Prostate gland (tissue), 2 donors: ENCODE data around the gene NECTIN1. TPM values are rescaled to one million over a fixed set of nuclear protein-coding genes. Genes with fewer than 3 reads are reported as not detected.

ENCODE experiments used
- DNase-seq: peaks from one replicate; pipeline ENCODE4 v3.0.0-alpha.2; 2019; ENCODE audit warnings: low spot score
- H3K27ac ChIP-seq, 2 donors: fragments of 200-600 bp; sonication (generic); 2 replicates each; pipeline ENCODE4 v1.5.1; 2017 to 2019
- H3K27me3 ChIP-seq: fragments of 200-600 bp; sonication (generic); replicated peaks from 2 replicates; pipeline ENCODE4 v1.5.1; 2019; ENCODE audit not compliant: insufficient read depth
- H3K36me3 ChIP-seq, 2 donors: fragments of 200-600 bp; sonication (generic); 1 replicate in 1 of 2; 2 replicates in 1 of 2; pipeline versions ENCODE4 v1.5.1 to v1.8.1; 2017 to 2019
- H3K4me1 ChIP-seq: fragments of 200-600 bp; sonication (generic); replicated peaks from 2 replicates; pipeline ENCODE4 v1.5.1; 2019
- H3K4me3 ChIP-seq, 2 donors: fragments of 200-600 bp; sonication (generic); 2 replicates each; pipeline ENCODE4 v1.5.1; 2017 to 2019
- H3K9me3 ChIP-seq: fragments of 200-600 bp; sonication (generic); 2 replicates; pipeline ENCODE4 v1.5.1; 2017
- CTCF ChIP-seq, 4 experiments: fragments of 200-600 bp in 2 of 4; fragments of 450-650 bp in 2 of 4; sonication (generic) in 2 of 4; IDR thresholded peaks; 1 replicate in 3 of 4; 2 replicates in 1 of 4; pipeline ENCODE4 v1.5.1; 2016 to 2019; ENCODE audit warnings: antibody characterized with exemption in 4 of 4, mild to moderate bottlenecking in 2 of 4, moderate library complexity in 2 of 4
- POLR2A ChIP-seq: fragments of 450-650 bp; IDR thresholded peaks from one replicate; pipeline ENCODE4 v1.6.1; 2016; ENCODE audit warnings: antibody characterized with exemption, mild to moderate bottlenecking
- POLR2AphosphoS5 ChIP-seq: sonication (generic); formaldehyde crosslinking; IDR thresholded peaks from one replicate; pipeline ENCODE4 v1.6.1; 2017; ENCODE audit warnings: antibody characterized with exemption
- WGBS: methylation state at CpG from one replicate; pipeline ENCODE4 v1.1.5; 2018; 5-methylcytosine and 5-hydroxymethylcytosine counted together
- intact Hi-C: fragments of 100-400 bp; cut with DNase I; formaldehyde crosslinking; loops from one replicate; pipeline ENCODE4 v1.14.2; 2022
- total RNA-seq, 2 donors: library from RNA; depleted of rRNA; stranded (reverse); fragments of >200 nt; gene quantifications; one replicate each; pipeline ENCODE4 v1.1.0, GENCODE V29; 2016

NECTIN1 gene
- total RNA-seq, 2 donors from 2014 or later: 18.7 to 28.2 TPM

DNA sequence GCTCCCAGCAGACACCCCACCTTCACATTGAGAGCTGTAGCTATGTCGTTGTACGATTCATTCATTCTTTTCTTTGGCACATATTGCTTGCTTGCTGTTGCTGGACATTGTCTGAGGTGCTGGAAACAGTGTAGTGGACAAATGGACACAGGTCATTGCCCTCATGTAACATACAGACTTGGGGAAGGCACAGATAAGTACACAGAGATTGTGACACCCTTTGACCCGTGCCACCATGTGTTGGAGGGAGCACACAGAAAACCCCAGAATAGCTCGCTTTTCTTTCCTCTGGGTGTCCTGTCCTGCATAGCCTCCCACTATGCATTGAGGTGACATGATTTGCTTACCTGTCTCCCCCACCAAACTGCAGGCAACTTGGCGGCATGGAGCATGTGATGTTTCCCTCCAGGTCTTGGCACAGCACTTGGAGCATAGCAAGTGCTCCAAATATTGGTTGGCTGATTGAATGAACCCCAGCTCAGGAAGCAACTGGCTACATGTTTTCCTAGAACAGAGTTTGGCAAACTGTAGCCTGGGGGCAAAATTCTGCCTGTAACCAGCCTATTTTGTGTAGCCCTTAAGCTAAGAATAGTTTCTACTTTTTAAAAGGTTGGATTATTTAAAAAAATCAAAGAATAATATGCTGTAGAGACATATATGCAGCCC is 30.9 kb upstream of the NECTIN1 start:
- H3K4me1 ChIP-seq: no peaks in the 10 kb centered on the region
- no peak overlapping the region for H3K4me3 ChIP-seq
- TF ChIP-seq POLR2A: no peak
- TF ChIP-seq CTCF (IDR thresholded peaks at IDR 0.05): no peak
- no peak for TF ChIP-seq POLR2AphosphoS5
- intact Hi-C loops: no loop called here
- WGBS: 91% methylated on average over 5 of the region's 5 CpGs
- H3K27me3 ChIP-seq: peaks cover 2% of the 10 kb centered on the region
- DNase-seq: no peak
- H3K9me3 ChIP-seq: no peaks in the 10 kb centered on the region
- H3K27ac ChIP-seq: no peak overlapping the region
- no peaks in the 10 kb centered on the region for H3K36me3 ChIP-seq

GRCh38 chr11:119759324-119759723 is 30.3 kb upstream of the NECTIN1 start:
- DNase-seq: no peak
- no peaks in the 10 kb centered on the region for H3K9me3 ChIP-seq
- TF ChIP-seq CTCF (IDR thresholded peaks at IDR 0.05) (no peak), POLR2A (no peak), POLR2AphosphoS5 (no peak)
- intact Hi-C loops: no loop called here
- no peak overlapping the region for H3K4me3 ChIP-seq
- H3K36me3 ChIP-seq: no peaks in the 10 kb centered on the region
- H3K27me3 ChIP-seq: peaks cover under 1% of the 10 kb centered on the region
- H3K27ac ChIP-seq: no peak overlapping the region
- WGBS: 49% methylated on average over 8 of the region's 8 CpGs
- no peaks in the 10 kb centered on the region for H3K4me1 ChIP-seq

DNA sequence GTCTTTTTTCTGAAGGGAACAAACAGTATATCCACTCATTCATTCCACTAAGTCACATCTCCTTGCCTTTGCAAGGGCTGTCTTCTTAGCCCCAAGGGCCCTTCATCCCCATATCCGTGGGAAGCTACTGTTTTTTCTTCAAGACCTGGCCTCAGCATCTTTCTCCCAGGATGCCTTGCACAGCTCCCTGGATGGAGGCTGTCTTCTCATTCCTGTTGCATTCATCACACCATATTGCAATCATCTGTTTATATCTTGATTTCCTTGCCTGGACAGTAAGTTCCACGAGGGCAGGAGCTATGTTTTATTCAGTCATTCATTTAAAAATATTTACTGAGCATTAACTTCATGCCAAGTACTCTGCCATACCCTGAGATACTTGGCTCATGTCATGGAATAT is 29.3 kb upstream of the NECTIN1 start:
- Histone ChIP-seq H3K36me3 (no peaks in the 10 kb centered on the region), H3K27me3 (no peaks in the 10 kb centered on the region), H3K4me3 (no peak overlapping the region), H3K4me1 (no peaks in the 10 kb centered on the region), H3K9me3 (no peaks in the 10 kb centered on the region), H3K27ac (no peak overlapping the region)
- WGBS: 31% methylated on average over 2 of the region's 2 CpGs
- intact Hi-C loops: no loop called here
- no peak for DNase-seq
- no peak for TF ChIP-seq POLR2AphosphoS5
- no peak for TF ChIP-seq CTCF (IDR thresholded peaks at IDR 0.05)
- no peak for TF ChIP-seq POLR2A

DNA sequence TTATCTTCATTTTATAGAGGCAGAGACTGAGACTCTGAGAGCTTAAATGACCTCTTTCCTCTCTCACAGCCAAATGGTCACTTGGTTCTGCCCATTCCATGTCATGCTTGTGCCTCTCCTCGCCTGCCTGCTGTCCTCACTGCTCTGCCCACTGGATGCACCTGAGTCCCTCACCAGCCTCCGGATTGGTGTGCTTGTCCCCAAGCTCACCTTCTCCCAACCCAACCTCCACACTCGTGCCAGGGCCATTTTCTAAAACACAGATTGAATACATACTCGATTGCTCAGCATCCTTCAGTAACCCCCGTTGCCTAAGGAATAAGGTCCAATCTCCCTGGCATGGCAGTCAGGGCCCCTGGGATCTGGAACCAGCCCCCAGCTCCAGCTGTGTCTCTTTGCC is 28.4 kb upstream of the NECTIN1 start:
- intact Hi-C loops: no loop called here
- TF ChIP-seq POLR2AphosphoS5 (no peak), POLR2A (no peak), CTCF (IDR thresholded peaks at IDR 0.05) (no peak)

GRCh38 chr11:119756169-119756865 is 27.3 kb upstream of the NECTIN1 start:
- H3K36me3 ChIP-seq: no peaks in the 10 kb centered on the region
- H3K4me3 ChIP-seq: no peak overlapping the region
- H3K9me3 ChIP-seq: no peaks in the 10 kb centered on the region
- TF ChIP-seq POLR2A: no peak
- TF ChIP-seq CTCF (IDR thresholded peaks at IDR 0.05): no peak
- no peak for TF ChIP-seq POLR2AphosphoS5
- no peaks in the 10 kb centered on the region for H3K4me1 ChIP-seq
- DNase-seq: no peak
- 65% methylated on average over 5 of the region's 5 CpGs for WGBS
- intact Hi-C loops: no loop called here
- no peaks in the 10 kb centered on the region for H3K27me3 ChIP-seq
- no peak overlapping the region for H3K27ac ChIP-seq

More for the DNA sequence above, 28.4 kb upstream of the NECTIN1 start:
- H3K27me3 ChIP-seq: no peaks in the 10 kb centered on the region
- H3K9me3 ChIP-seq: no peaks in the 10 kb centered on the region
- no peak overlapping the region for H3K27ac ChIP-seq
- no peaks in the 10 kb centered on the region for H3K4me1 ChIP-seq
- DNase-seq: no peak
- H3K36me3 ChIP-seq: no peaks in the 10 kb centered on the region
- WGBS: 92% methylated on average over 5 of the region's 5 CpGs
- no peak overlapping the region for H3K4me3 ChIP-seq
